Mammary epithelial cell (primary cell): ENCODE data around the gene TLX1.

Experiments used
- EZH2 ChIP-seq: IDR thresholded peaks from 2 replicates; pipeline ENCODE4 v1.6.1; 2012; ENCODE audit warnings: low read length, inconsistent platforms, borderline replicate concordance
- TF ChIP-seq, protein P1 (sequence below), 2 donors: IDR thresholded peaks in 1 of 2; conservative IDR thresholded peaks in 1 of 2; 2 replicates each; pipeline ENCODE4 v1.5.1; 2011 to 2012; ENCODE audit warnings: inconsistent platforms in 2 of 2, low read length in 2 of 2, mild to moderate bottlenecking in 2 of 2, control low read depth in 1 of 2, low read depth in 1 of 2; ENCODE audit not compliant: insufficient read depth in 1 of 2; ENCODE audit errors: extremely low read depth in 1 of 2

GRCh38 chr10:101131962-101132635, 999 bp downstream of the TLX1 start:
- TF ChIP-seq, protein P1, sequence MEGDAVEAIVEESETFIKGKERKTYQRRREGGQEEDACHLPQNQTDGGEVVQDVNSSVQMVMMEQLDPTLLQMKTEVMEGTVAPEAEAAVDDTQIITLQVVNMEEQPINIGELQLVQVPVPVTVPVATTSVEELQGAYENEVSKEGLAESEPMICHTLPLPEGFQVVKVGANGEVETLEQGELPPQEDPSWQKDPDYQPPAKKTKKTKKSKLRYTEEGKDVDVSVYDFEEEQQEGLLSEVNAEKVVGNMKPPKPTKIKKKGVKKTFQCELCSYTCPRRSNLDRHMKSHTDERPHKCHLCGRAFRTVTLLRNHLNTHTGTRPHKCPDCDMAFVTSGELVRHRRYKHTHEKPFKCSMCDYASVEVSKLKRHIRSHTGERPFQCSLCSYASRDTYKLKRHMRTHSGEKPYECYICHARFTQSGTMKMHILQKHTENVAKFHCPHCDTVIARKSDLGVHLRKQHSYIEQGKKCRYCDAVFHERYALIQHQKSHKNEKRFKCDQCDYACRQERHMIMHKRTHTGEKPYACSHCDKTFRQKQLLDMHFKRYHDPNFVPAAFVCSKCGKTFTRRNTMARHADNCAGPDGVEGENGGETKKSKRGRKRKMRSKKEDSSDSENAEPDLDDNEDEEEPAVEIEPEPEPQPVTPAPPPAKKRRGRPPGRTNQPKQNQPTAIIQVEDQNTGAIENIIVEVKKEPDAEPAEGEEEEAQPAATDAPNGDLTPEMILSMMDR (conservative IDR thresholded peaks at IDR 0.05 in 1 of 2, IDR thresholded peaks at IDR 0.05 in 1 of 2; ENCODE audit: extremely low read depth in 1 of 2, insufficient read depth in 1 of 2, low read depth in 1 of 2, low read length in 2 of 2), result no peak
- peak; percentile 91 for TF ChIP-seq EZH2
